ACHN (cell line): ENCODE data around the gene IZUMO4.

ENCODE experiments used
- DNase-seq: peaks from one replicate; pipeline ENCODE4 v3.0.0-alpha.2; 2015
- in situ Hi-C: cut with HindIII; loops from 2 replicates; pipeline ENCODE4 v1.10.0; 2017; ENCODE audit warnings: low sequenced_read_pairs, low pct_ligation_motif_present, low pct_unique_long_range_greater_than_20kb

Gene IZUMO4

GRCh38 chr19:2057484-2058469, 38.9 kb upstream of the IZUMO4 start:
- in situ Hi-C loops = no loop called here
- no peak for DNase-seq

GRCh38 chr19:2058570-2059421, 37.9 kb upstream of the IZUMO4 start:
- DNase-seq = no peak
- in situ Hi-C loops = no loop called here

GRCh38 chr19:2059422-2060201, 37.1 kb upstream of the IZUMO4 start:
- peak; percentile 83 for DNase-seq
- in situ Hi-C loops = no loop called here

- in situ Hi-C loops = no loop called here
These were observed 35.7 kb upstream of the IZUMO4 start for GRCh38 chr19:2060884-2061494.

GRCh38 chr19:2061495-2062388, 35.0 kb upstream of the IZUMO4 start:
- in situ Hi-C loops = no loop called here
- peak; percentile 96 for DNase-seq

More at GRCh38 chr19:2060884-2061494, 35.7 kb upstream of the IZUMO4 start:
- DNase-seq = peak; percentile 76

- in situ Hi-C loops = no loop called here
- no peak for DNase-seq
These were observed 34.4 kb upstream of the IZUMO4 start for GRCh38 chr19:2062389-2062729.

GRCh38 chr19:2062770-2063169, 33.9 kb upstream of the IZUMO4 start:
- DNase-seq = no peak
- in situ Hi-C loops = no loop called here

GRCh38 chr19:2063824-2064223, 32.9 kb upstream of the IZUMO4 start:
- no peak for DNase-seq
- in situ Hi-C loops = no loop called here

GRCh38 chr19:2064395-2064787, 32.3 kb upstream of the IZUMO4 start:
- in situ Hi-C loops = no loop called here

GRCh38 chr19:2064788-2065524, 31.8 kb upstream of the IZUMO4 start:
- in situ Hi-C loops = no loop called here

More at GRCh38 chr19:2064395-2064787, 32.3 kb upstream of the IZUMO4 start:
- no peak for DNase-seq

GRCh38 chr19:2070436-2070827, 26.3 kb upstream of the IZUMO4 start:
- in situ Hi-C loops = no loop called here
- no peak for DNase-seq

More at GRCh38 chr19:2064788-2065524, 31.8 kb upstream of the IZUMO4 start:
- DNase-seq = no peak

- no peak for DNase-seq
- in situ Hi-C loops = no loop called here
These were observed 25.6 kb upstream of the IZUMO4 start for GRCh38 chr19:2070986-2071673.

- in situ Hi-C loops = no loop called here
- DNase-seq = no peak
These were observed 23.8 kb upstream of the IZUMO4 start for GRCh38 chr19:2072757-2073551.

- DNase-seq = no peak
- in situ Hi-C loops = no loop called here
These were observed 20.2 kb upstream of the IZUMO4 start for GRCh38 chr19:2076526-2076944.

GRCh38 chr19:2077398-2077797, 19.3 kb upstream of the IZUMO4 start:
- in situ Hi-C loops = no loop called here

More at GRCh38 chr19:2077398-2077797, 19.3 kb upstream of the IZUMO4 start:
- no peak for DNase-seq
